ENCODE data around the gene CCNJ. TPM values are rescaled to one million over a fixed set of nuclear protein-coding genes. Genes with fewer than 3 reads are reported as not detected.
A peak's percentile ranks its signal among the peaks of the same experiment; 100 is the strongest.

The CCNJ gene
- total and polyA plus RNA-seq, 2 of the 13 experiments (the other 11 are each of a cell fraction or from before 2014, with no cell fraction given) = 14.1 to 21.5 TPM

DNA sequence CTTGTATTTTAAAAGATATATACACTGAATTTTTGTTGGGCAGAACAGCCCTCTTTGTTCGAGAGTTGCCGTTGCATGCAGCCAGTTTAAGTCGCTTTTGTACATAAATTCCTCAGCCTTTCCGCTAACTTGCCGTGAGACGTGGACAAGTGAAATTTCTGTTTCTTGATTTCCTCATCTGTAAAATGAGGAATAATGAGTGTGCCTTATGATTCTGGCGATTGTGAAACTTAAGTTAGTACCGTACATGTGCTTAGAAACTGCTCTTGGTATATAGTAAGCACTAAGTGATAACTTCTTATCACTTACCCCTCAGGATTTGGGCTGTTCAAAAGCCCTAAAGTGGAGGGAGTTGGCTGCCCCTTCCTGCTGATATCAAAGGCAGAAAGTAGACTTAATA, 1.4 kb downstream of the CCNJ start:
- ATAC-seq (no peak), FAIRE-seq (peak; percentile 57), DNase-seq (ENCODE audit: low spot score) (peak; percentile 5)
- CTCF ChIA-PET (ENCODE audit: low intra/inter-chr PET ratio, low total read pairs) = no interaction called here
- intact Hi-C loops (cut with micrococcal nuclease; ENCODE audit: unreplicated experiment) (loop anchor here (5.0 kb wide), 1 partner anchor 48 kb away; no protein-coding TSS in a partner anchor), in situ Hi-C loops (cut with HindIII; ENCODE audit: extremely low pct_ligation_motif_present, low pct_unique_long_range_greater_than_20kb) (loop anchor here (5.0 kb wide), 1 partner anchor 88 kb away; the partner anchor contains the start of gene ZNF518A)
- Histone ChIP-seq H3K4me2 (ENCODE audit: low read depth, low read length) (peak overlapping the region; percentile 87), H3K9me3 (ENCODE audit: low read length) (no peaks in the 10 kb centered on the region), H2AFZ (ENCODE audit: low read length) (no peak overlapping the region), H3K4me3 (replicated peaks in 1 of 3; ENCODE audit: insufficient read depth in 1 of 3, low read depth in 2 of 3, low read length in 3 of 3) (peak overlapping the region; percentile 89 to 91 (median 90)), H3K4me1 (ENCODE audit: insufficient read depth, low read length) (peaks cover 44% of the 10 kb centered on the region), H3K27me3 (ENCODE audit: control insufficient read depth in 1 of 2, insufficient read depth in 2 of 2, low read length in 2 of 2) (no peaks in the 10 kb centered on the region; a peak in 1 of 5 replicates), H3K9ac (ENCODE audit: insufficient read depth, low read depth, low read length) (peak overlapping the region; percentile 97), H3K36me3 (replicated peaks in 1 of 2; ENCODE audit: control insufficient read depth in 1 of 2, insufficient read depth in 2 of 2, low read length in 2 of 2) (peaks cover 0 to 9% of the 10 kb centered on the region in 2 experiments; a peak in 2 of 5 replicates), H3K27ac (ENCODE audit: extremely low read length, insufficient read depth, low read length) (peak overlapping the region; percentile 87), H3K79me2 (ENCODE audit: insufficient read depth, low read length) (peaks cover 60% of the 10 kb centered on the region), H4K20me1 (ENCODE audit: insufficient read depth, low read length) (no peaks in the 10 kb centered on the region; the same call in 1 of the 2 replicates)
- TSS peak; percentile 45 for BruUV-seq (replicated peaks)
- POLR2A ChIA-PET = interaction anchor here (1.4 to 3.3 kb wide), 4 partner anchors 45 to 85 kb away, joined by 15 to 32 read pairs (median 16); partner anchors contain the start of gene ZNF518A
- TF ChIP-seq, protein P1, sequence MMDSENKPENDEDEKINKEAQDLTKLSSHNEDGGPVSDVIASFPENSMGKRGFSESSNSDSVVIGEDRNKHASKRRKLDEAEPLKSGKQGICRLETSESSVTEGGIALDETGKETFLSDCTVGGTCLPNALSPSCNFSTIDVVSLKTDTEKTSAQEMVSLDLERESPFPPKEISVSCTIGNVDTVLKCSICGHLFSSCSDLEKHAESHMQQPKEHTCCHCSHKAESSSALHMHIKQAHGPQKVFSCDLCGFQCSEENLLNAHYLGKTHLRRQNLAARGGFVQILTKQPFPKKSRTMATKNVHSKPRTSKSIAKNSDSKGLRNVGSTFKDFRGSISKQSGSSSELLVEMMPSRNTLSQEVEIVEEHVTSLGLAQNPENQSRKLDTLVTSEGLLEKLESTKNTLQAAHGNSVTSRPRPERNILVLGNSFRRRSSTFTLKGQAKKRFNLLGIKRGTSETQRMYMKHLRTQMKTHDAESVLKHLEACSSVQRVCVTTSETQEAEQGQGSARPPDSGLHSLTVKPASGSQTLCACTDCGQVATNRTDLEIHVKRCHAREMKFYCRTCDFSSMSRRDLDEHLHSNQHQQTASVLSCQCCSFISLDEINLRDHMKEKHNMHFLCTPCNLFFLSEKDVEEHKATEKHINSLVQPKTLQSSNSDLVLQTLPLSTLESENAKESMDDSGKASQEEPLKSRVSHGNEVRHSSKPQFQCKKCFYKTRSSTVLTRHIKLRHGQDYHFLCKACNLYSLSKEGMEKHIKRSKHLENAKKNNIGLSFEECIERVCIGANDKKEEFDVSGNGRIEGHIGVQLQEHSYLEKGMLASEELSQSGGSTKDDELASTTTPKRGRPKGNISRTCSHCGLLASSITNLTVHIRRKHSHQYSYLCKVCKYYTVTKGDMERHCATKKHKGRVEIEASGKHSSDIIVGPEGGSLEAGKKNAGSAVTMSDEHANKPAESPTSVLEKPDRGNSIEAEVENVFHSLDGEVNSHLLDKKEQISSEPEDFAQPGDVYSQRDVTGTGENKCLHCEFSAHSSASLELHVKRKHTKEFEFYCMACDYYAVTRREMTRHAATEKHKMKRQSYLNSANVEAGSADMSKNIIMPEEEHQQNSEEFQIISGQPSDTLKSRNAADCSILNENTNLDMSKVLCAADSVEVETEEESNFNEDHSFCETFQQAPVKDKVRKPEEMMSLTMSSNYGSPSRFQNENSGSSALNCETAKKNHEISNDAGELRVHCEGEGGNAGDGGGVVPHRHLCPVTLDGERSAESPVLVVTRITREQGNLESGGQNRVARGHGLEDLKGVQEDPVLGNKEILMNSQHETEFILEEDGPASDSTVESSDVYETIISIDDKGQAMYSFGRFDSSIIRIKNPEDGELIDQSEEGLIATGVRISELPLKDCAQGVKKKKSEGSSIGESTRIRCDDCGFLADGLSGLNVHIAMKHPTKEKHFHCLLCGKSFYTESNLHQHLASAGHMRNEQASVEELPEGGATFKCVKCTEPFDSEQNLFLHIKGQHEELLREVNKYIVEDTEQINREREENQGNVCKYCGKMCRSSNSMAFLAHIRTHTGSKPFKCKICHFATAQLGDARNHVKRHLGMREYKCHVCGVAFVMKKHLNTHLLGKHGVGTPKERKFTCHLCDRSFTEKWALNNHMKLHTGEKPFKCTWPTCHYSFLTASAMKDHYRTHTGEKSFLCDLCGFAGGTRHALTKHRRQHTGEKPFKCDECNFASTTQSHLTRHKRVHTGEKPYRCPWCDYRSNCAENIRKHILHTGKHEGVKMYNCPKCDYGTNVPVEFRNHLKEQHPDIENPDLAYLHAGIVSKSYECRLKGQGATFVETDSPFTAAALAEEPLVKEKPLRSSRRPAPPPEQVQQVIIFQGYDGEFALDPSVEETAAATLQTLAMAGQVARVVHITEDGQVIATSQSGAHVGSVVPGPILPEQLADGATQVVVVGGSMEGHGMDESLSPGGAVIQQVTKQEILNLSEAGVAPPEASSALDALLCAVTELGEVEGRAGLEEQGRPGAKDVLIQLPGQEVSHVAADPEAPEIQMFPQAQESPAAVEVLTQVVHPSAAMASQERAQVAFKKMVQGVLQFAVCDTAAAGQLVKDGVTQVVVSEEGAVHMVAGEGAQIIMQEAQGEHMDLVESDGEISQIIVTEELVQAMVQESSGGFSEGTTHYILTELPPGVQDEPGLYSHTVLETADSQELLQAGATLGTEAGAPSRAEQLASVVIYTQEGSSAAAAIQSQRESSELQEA (CRISPR knock-in tag; IDR thresholded peaks at IDR 0.05; ENCODE audit: not compliant biosample characterization) = no peak
- TF ChIP-seq ZNF138 (CRISPR knock-in tag; IDR thresholded peaks at IDR 0.05; ENCODE audit: low read depth) (0 out of 2 replicates have a peak, but pooled peaks have one; percentile 9), TARDBP (CRISPR knock-in tag; IDR thresholded peaks at IDR 0.05) (no peak), ZC3H13 (CRISPR knock-in tag; IDR thresholded peaks at IDR 0.05) (no peak), ZFP82 (CRISPR knock-in tag; IDR thresholded peaks at IDR 0.05; ENCODE audit: borderline replicate concordance) (no peak)
- WGBS (ENCODE audit: low lambda C conversion rate) = under 1% methylated on average over 8 of the region's 8 CpGs

All from HepG2 (cell line).